Caco-2 (cell line): Measurements from ENCODE around the gene HADH. TPM values are rescaled to one million over a fixed set of nuclear protein-coding genes. Genes with fewer than 3 reads are reported as not detected.

Source experiments
- BruUV-seq: library from RNA; stranded (reverse); fragments of 400-500 nt; replicated peaks from 2 replicates; lab custom pipeline; 2021; lab: Mats Ljungman, UMichigan
- CTCF ChIA-PET: fragments of 300-600 bp; sonication (Branson Sonifier 250); formaldehyde crosslinking; loops from one replicate; lab custom pipeline; 2022; ENCODE audit warnings: antibody characterized with exemption; lab: Charles Lee
- POLR2A ChIA-PET: fragments of 300-600 bp; sonication (Branson Sonifier 250); formaldehyde crosslinking; loops from one replicate; lab custom pipeline; 2022; ENCODE audit warnings: antibody characterized with exemption; lab: Charles Lee
- DNase-seq, 2 experiments: peaks; one replicate each; pipeline versions ENCODE4 v3.0.0 to v3.0.0-alpha.2; 2020 to 2022
- H3K27me3 ChIP-seq: replicated peaks from 2 replicates; pipeline ENCODE4 v1.6.0; 2011; ENCODE audit warnings: low read length; ENCODE audit not compliant: control insufficient read depth, insufficient read depth
- H3K36me3 ChIP-seq: 2 replicates; pipeline ENCODE4 v1.5.1; 2011; ENCODE audit warnings: low read length; ENCODE audit not compliant: control insufficient read depth, insufficient read depth
- H3K4me1 ChIP-seq: fragments of 250-450 bp; sonication (Bioruptor Pico); 2 replicates; pipeline ENCODE4 v1.5.1; 2020; ENCODE audit warnings: mild to moderate bottlenecking
- H3K4me3 ChIP-seq: 2 replicates; pipeline ENCODE4 v1.5.1; 2011; ENCODE audit warnings: low read depth, mild to moderate bottlenecking, control low read depth, low read length
- H3K9me3 ChIP-seq: fragments of 250-450 bp; sonication (Bioruptor Pico); 2 replicates; pipeline ENCODE4 v1.5.1; 2020; ENCODE audit warnings: mild to moderate bottlenecking, moderate library complexity
- H3K27ac Mint-ChIP-seq: one replicate; pipeline ENCODE4 v1.8.0; 2022; ENCODE audit warnings: mixed read lengths; ENCODE audit not compliant: unreplicated experiment
- H3K27me3 Mint-ChIP-seq: one replicate; pipeline ENCODE4 v1.8.0; 2022; ENCODE audit warnings: mixed read lengths; ENCODE audit not compliant: insufficient read depth, unreplicated experiment
- H3K36me3 Mint-ChIP-seq: one replicate; pipeline ENCODE4 v1.8.0; 2022; ENCODE audit warnings: mild to moderate bottlenecking, mixed read lengths; ENCODE audit not compliant: insufficient read depth, unreplicated experiment
- H3K4me1 Mint-ChIP-seq: one replicate; pipeline ENCODE4 v1.8.0; 2022; ENCODE audit warnings: low read depth, mixed read lengths; ENCODE audit not compliant: unreplicated experiment
- H3K4me3 Mint-ChIP-seq: one replicate; pipeline ENCODE4 v1.8.0; 2022; ENCODE audit warnings: mild to moderate bottlenecking, moderate library complexity, mixed read lengths; ENCODE audit not compliant: unreplicated experiment
- H3K9me3 Mint-ChIP-seq: one replicate; pipeline ENCODE4 v1.8.0; 2022; ENCODE audit warnings: mixed read lengths; ENCODE audit not compliant: unreplicated experiment
- intact Hi-C: fragments of 100-400 bp; cut with micrococcal nuclease; formaldehyde crosslinking; loops from one replicate; pipeline ENCODE4 v1.10.0; 2022; ENCODE audit not compliant: unreplicated experiment
- total RNA-seq: library from RNA; stranded (reverse); gene quantifications from 2 replicates; pipeline ENCODE4 v1.2.3, GENCODE V29; 2022
- TF ChIP-seq, protein P1 (sequence below), 2 experiments: fragments of 200-600 bp in 1 of 2; IDR thresholded peaks; 1 replicate in 1 of 2; 2 replicates in 1 of 2; pipeline versions ENCODE4 v1.5.1 to v1.8.0; 2011 to 2022; ENCODE audit warnings: antibody characterized with exemption in 1 of 2, control low read depth in 1 of 2, inconsistent platforms in 1 of 2, low read depth in 1 of 2, low read length in 1 of 2, mild to moderate bottlenecking in 1 of 2, moderate library complexity in 1 of 2; ENCODE audit not compliant: insufficient read depth in 1 of 2, severe bottlenecking in 1 of 2, unreplicated experiment in 1 of 2

HADH gene
- total RNA-seq, 1 experiment from 2014 or later = 35.8 TPM

GRCh38 chr4:108029731-108030130 lies 40.0 kb downstream of the HADH start:
- ChIA-PET CTCF (interaction anchor here (1.0 to 1.6 kb wide), 6 partner anchors 16 to 542 kb away, joined by 3 to 11 read pairs (median 4); partner anchors contain the start of gene LEF1), POLR2A (no interaction called here)
- BruUV-seq = no TSS peak
- Mint-ChIP-seq H3K27me3 (no peaks in the 10 kb centered on the region), H3K4me1 (no peaks in the 10 kb centered on the region), H3K27ac (no peak overlapping the region), H3K36me3 (peaks cover 11% of the 10 kb centered on the region), H3K9me3 (no peaks in the 10 kb centered on the region), H3K4me3 (no peak overlapping the region)
- Histone ChIP-seq H3K36me3 (peaks cover 2% of the 10 kb centered on the region; the same call in 1 of the 2 replicates), H3K27me3 (no peaks in the 10 kb centered on the region), H3K9me3 (no peaks in the 10 kb centered on the region), H3K4me3 (no peak overlapping the region), H3K4me1 (no peaks in the 10 kb centered on the region)
- DNase-seq = no peak
- intact Hi-C loops = loop anchor here (1.0 to 5.0 kb wide), 4 partner anchors 152 to 543 kb away; no protein-coding TSS in a partner anchor
- TF ChIP-seq, protein P1, sequence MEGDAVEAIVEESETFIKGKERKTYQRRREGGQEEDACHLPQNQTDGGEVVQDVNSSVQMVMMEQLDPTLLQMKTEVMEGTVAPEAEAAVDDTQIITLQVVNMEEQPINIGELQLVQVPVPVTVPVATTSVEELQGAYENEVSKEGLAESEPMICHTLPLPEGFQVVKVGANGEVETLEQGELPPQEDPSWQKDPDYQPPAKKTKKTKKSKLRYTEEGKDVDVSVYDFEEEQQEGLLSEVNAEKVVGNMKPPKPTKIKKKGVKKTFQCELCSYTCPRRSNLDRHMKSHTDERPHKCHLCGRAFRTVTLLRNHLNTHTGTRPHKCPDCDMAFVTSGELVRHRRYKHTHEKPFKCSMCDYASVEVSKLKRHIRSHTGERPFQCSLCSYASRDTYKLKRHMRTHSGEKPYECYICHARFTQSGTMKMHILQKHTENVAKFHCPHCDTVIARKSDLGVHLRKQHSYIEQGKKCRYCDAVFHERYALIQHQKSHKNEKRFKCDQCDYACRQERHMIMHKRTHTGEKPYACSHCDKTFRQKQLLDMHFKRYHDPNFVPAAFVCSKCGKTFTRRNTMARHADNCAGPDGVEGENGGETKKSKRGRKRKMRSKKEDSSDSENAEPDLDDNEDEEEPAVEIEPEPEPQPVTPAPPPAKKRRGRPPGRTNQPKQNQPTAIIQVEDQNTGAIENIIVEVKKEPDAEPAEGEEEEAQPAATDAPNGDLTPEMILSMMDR (IDR thresholded peaks at IDR 0.05; ENCODE audit: insufficient read depth in 1 of 2, low read depth in 1 of 2, low read length in 1 of 2, severe bottlenecking in 1 of 2, unreplicated experiment in 1 of 2) = no peak

DNA sequence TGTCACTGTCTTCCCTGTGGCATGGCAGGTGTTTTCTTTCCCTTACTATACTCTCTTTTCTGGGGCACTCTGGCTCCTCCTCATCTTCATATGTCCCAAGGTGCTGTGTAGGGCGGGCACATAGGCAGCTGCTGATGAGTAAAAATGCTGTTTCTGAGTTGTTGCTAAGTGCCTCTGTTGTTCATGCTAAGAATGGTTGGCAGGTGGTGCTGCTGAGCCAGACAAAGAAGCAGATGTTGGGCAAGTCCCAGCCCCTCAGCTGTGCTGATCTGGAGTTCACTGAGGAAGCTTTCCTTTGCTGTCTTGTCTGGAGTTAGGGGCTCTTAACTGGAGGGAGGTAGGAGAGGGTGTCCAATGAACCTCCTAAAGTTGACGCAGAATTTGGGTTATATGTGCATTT lies 40.6 kb downstream of the HADH start:
- DNase-seq = peak; percentile 53 to 58
- H3K9me3 Mint-ChIP-seq = no peaks in the 10 kb centered on the region
- BruUV-seq = no TSS peak
- no peak overlapping the region for H3K4me3 ChIP-seq
- peaks cover 2% of the 10 kb centered on the region; the same call in 1 of the 2 replicates for H3K36me3 ChIP-seq
- H3K9me3 ChIP-seq = no peaks in the 10 kb centered on the region
- H3K36me3 Mint-ChIP-seq = peaks cover 11% of the 10 kb centered on the region
- TF ChIP-seq, protein P1 (IDR thresholded peaks at IDR 0.05; ENCODE audit: insufficient read depth in 1 of 2, low read depth in 1 of 2, low read length in 1 of 2, severe bottlenecking in 1 of 2, unreplicated experiment in 1 of 2) = peak; percentile 45 to 60
- POLR2A ChIA-PET = no interaction called here
- H3K27me3 ChIP-seq = no peaks in the 10 kb centered on the region
- H3K4me3 Mint-ChIP-seq = no peak overlapping the region
- intact Hi-C loops = loop anchor here (1.0 to 5.0 kb wide), 4 partner anchors 151 to 542 kb away; no protein-coding TSS in a partner anchor
- CTCF ChIA-PET = interaction anchor here (0.6 to 1.6 kb wide), 8 partner anchors 8 to 543 kb away, joined by 3 to 11 read pairs (median 4); partner anchors contain the start of gene LEF1
- H3K27ac Mint-ChIP-seq = no peak overlapping the region
- H3K4me1 ChIP-seq = no peaks in the 10 kb centered on the region
- no peaks in the 10 kb centered on the region for H3K4me1 Mint-ChIP-seq
- H3K27me3 Mint-ChIP-seq = no peaks in the 10 kb centered on the region

- Histone ChIP-seq H3K4me3 (no peak overlapping the region), H3K27me3 (no peaks in the 10 kb centered on the region), H3K4me1 (no peaks in the 10 kb centered on the region), H3K9me3 (no peaks in the 10 kb centered on the region), H3K36me3 (peaks cover 2% of the 10 kb centered on the region; the same call in 1 of the 2 replicates)
- Mint-ChIP-seq H3K27ac (no peak overlapping the region), H3K9me3 (no peaks in the 10 kb centered on the region), H3K4me3 (no peak overlapping the region), H3K27me3 (no peaks in the 10 kb centered on the region), H3K36me3 (peaks cover 9% of the 10 kb centered on the region), H3K4me1 (no peaks in the 10 kb centered on the region)
- TF ChIP-seq, protein P1 (IDR thresholded peaks at IDR 0.05; ENCODE audit: insufficient read depth in 1 of 2, low read depth in 1 of 2, low read length in 1 of 2, severe bottlenecking in 1 of 2, unreplicated experiment in 1 of 2) = no peak
- intact Hi-C loops = loop anchor here (5.0 kb wide), 1 partner anchor 461 kb away; no protein-coding TSS in a partner anchor
- POLR2A ChIA-PET = no interaction called here
- CTCF ChIA-PET = interaction anchor here (0.9 to 1.2 kb wide), 2 partner anchors 541 to 542 kb away, joined by 3 to 4 read pairs; no protein-coding TSS in a partner anchor
- no peak for DNase-seq
- no TSS peak for BruUV-seq
Observed at GRCh38 chr4:108031427-108032083, 41.9 kb downstream of the HADH start.
